OCI-LY7 (cell line): ENCODE results near the gene RNF224.

Experiments
- EZH2phosphoT487 ChIP-seq: fragments of 200-600 bp; sonication (generic); IDR thresholded peaks from 2 replicates; pipeline ENCODE4 v1.6.1; 2018; ENCODE audit warnings: low read depth, borderline replicate concordance, mild to moderate bottlenecking, mixed run types, antibody characterized with exemption, low read length, moderate library complexity, mixed read lengths
- TF ChIP-seq, protein P1 (sequence below): fragments of 200-600 bp; sonication (generic); conservative IDR thresholded peaks from 2 replicates; pipeline ENCODE4 v1.5.1; 2014; ENCODE audit warnings: mild to moderate bottlenecking, antibody characterized with exemption, low read length, moderate library complexity, mixed read lengths

DNA sequence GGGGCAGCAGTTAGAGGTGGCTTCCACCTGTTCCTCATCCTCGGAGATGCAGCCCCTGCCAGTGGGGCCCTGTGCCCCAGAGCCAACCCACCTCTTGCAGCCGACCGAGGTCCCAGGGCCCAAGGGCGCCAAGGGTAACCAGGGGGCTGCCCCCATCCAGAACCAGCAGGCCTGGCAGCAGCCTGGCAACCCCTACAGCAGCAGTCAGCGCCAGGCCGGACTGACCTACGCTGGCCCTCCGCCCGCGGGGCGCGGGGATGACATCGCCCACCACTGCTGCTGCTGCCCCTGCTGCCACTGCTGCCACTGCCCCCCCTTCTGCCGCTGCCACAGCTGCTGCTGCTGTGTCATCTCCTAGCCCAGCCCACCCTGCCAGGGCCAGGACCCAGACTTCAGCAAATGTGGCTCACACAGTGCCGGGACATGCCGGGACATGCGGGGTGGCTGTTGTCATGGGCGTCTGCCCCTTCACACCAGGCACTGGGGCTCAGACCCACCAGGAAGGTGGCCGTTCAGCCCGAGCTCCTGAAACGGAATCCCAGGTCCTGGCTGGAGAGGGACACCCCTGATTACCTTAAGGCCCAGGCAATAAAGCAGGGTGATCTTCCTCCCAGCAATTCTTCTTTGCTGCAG, 1.5 kb upstream of the RNF224 start:
- TF ChIP-seq EZH2phosphoT487 = no peak
- TF ChIP-seq, protein P1, sequence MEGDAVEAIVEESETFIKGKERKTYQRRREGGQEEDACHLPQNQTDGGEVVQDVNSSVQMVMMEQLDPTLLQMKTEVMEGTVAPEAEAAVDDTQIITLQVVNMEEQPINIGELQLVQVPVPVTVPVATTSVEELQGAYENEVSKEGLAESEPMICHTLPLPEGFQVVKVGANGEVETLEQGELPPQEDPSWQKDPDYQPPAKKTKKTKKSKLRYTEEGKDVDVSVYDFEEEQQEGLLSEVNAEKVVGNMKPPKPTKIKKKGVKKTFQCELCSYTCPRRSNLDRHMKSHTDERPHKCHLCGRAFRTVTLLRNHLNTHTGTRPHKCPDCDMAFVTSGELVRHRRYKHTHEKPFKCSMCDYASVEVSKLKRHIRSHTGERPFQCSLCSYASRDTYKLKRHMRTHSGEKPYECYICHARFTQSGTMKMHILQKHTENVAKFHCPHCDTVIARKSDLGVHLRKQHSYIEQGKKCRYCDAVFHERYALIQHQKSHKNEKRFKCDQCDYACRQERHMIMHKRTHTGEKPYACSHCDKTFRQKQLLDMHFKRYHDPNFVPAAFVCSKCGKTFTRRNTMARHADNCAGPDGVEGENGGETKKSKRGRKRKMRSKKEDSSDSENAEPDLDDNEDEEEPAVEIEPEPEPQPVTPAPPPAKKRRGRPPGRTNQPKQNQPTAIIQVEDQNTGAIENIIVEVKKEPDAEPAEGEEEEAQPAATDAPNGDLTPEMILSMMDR = no peak
